ENCODE measurements around the gene FGGY. TPM values are rescaled to one million over a fixed set of nuclear protein-coding genes. Genes with fewer than 3 reads are reported as not detected.
"Not testable (repeated sequence)": the region's sequence is repeated elsewhere in the genome, so short reads cannot be mapped to it uniquely, and the experiment has no call there.

FGGY gene
- total RNA-seq, 1 donor from 2014 or later = 32.5 TPM

DNA sequence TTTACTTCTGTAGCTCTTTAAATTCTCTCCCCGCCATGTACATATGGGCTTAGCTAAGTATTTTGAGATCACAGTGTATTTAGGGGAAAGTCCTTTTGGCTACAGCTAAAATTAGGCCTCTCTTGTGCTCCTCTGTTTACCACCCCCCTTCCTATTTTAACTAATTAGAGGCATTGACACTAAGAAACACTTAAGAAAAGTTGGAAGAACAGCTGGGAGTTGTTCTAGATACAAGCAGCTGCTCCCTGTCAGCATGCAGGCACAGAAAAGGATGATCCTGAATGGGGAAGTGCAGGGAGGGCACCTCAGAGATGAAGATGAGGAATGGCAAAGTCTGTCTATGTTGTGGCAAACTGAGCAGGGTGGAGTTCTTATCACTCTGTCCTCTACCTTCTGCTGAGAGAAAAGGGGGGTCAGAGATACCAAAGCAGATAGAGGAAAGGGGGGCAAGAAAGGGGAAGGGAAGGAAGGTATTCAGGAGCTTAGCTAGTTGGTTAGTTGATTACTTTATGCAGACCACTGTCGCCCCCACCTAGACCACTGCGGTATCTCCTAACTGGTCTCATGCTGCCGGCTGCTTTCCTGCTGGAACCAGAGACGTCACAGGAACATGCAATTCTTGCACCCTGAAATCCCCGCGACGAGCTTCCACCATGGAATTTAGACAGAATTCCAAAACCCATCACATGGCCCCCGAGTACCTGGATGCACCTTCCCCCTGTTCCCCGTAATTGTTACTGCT, 435.5 kb downstream of the FGGY start:
- TF ChIP-seq EZH2 (IDR thresholded peaks at IDR 0.05) (no peak), EZH2phosphoT487 (IDR thresholded peaks at IDR 0.05) (no peak)
- TF ChIP-seq, protein P1, sequence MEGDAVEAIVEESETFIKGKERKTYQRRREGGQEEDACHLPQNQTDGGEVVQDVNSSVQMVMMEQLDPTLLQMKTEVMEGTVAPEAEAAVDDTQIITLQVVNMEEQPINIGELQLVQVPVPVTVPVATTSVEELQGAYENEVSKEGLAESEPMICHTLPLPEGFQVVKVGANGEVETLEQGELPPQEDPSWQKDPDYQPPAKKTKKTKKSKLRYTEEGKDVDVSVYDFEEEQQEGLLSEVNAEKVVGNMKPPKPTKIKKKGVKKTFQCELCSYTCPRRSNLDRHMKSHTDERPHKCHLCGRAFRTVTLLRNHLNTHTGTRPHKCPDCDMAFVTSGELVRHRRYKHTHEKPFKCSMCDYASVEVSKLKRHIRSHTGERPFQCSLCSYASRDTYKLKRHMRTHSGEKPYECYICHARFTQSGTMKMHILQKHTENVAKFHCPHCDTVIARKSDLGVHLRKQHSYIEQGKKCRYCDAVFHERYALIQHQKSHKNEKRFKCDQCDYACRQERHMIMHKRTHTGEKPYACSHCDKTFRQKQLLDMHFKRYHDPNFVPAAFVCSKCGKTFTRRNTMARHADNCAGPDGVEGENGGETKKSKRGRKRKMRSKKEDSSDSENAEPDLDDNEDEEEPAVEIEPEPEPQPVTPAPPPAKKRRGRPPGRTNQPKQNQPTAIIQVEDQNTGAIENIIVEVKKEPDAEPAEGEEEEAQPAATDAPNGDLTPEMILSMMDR (IDR thresholded peaks at IDR 0.05) = no peak
- H3K4me1 Mint-ChIP-seq = peaks cover 12% of the 10 kb centered on the region
- no peak overlapping the region for H3K27ac Mint-ChIP-seq
- H3K27me3 ChIP-seq = no peaks in the 10 kb centered on the region
- H3K4me3 Mint-ChIP-seq = no peak overlapping the region
- no peak overlapping the region for H3K4me2 ChIP-seq
- no peak for DNase-seq (ENCODE audit: low spot score)
- no peak overlapping the region for H3K4me3 ChIP-seq
- no peaks in the 10 kb centered on the region for H3K9me3 ChIP-seq (ENCODE audit: low read depth)
- H3K36me3 ChIP-seq = no peaks in the 10 kb centered on the region
- H3K27ac ChIP-seq = no peak overlapping the region
- no peaks in the 10 kb centered on the region for H3K79me2 ChIP-seq (ENCODE audit: low read depth)
- H3K9ac ChIP-seq = no peak overlapping the region
- H3K36me3 Mint-ChIP-seq = peaks cover 6% of the 10 kb centered on the region
- no peaks in the 10 kb centered on the region for H4K20me1 ChIP-seq (ENCODE audit: low read depth)
- peaks cover 3% of the 10 kb centered on the region for H3K27me3 Mint-ChIP-seq (ENCODE audit: insufficient read depth, low read depth)
- peaks cover 15% of the 10 kb centered on the region for H3K4me1 ChIP-seq
- H3K9me3 Mint-ChIP-seq = peaks cover 10% of the 10 kb centered on the region
- H2AFZ ChIP-seq (replicated peaks) = no peak overlapping the region
- no peaks in the 10 kb centered on the region for H3F3A ChIP-seq (ENCODE audit: low read depth)

DNA sequence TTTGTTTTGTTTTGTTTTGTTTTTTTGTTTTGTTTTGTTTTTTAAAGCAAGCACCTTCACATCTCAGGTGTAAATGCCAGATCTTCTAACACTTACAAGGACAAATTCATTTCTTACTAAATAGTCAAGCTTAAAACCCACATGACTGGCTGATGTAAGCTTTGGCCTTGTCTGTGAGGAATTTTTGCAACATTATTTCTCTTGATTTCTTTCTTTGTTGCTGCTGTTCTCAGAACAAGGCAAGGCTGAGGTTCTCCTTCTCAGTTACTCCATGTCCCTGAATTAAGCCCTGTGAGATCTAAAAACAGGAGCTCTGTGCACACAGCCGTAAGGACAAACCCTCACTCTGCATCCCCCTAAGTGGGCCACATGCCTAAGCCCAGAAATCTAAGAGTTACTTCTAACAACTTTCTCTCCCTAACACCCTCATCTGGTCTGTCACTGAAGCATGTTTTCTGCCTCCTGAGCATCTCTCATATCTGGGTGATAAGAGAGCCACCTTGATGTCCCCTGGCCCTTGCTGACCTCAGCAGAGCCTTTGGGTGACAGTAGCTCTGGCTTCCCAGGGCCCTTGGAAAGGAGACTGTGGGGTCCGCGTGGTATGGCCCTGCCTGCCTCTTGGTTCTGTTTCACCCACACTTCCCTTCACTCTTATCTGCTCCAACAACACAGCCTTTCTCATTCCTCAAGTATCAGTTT, 436.7 kb downstream of the FGGY start:
- Mint-ChIP-seq H3K4me1 (peaks cover 12% of the 10 kb centered on the region), H3K36me3 (peaks cover 6% of the 10 kb centered on the region), H3K27ac (peak overlapping the region; percentile 72), H3K9me3 (peaks cover 13% of the 10 kb centered on the region), H3K27me3 (ENCODE audit: insufficient read depth, low read depth) (peaks cover 3% of the 10 kb centered on the region), H3K4me3 (no peak overlapping the region)
- H3K4me1 ChIP-seq = peaks cover 15% of the 10 kb centered on the region
- H3K4me3 ChIP-seq = no peak overlapping the region
- H3K79me2 ChIP-seq (ENCODE audit: low read depth) = no peaks in the 10 kb centered on the region
- H3K9ac ChIP-seq = no peak overlapping the region
- H3K27me3 ChIP-seq = no peaks in the 10 kb centered on the region
- H4K20me1 ChIP-seq (ENCODE audit: low read depth) = no peaks in the 10 kb centered on the region
- H3K27ac ChIP-seq = no peak overlapping the region
- no peaks in the 10 kb centered on the region for H3F3A ChIP-seq (ENCODE audit: low read depth)
- no peak overlapping the region for H2AFZ ChIP-seq (replicated peaks)
- H3K9me3 ChIP-seq (ENCODE audit: low read depth) = no peaks in the 10 kb centered on the region
- TF ChIP-seq EZH2 (IDR thresholded peaks at IDR 0.05) (no peak), EZH2phosphoT487 (IDR thresholded peaks at IDR 0.05) (no peak)
- TF ChIP-seq, protein P1 (IDR thresholded peaks at IDR 0.05) = no peak
- no peak for DNase-seq (ENCODE audit: low spot score)
- no peak overlapping the region for H3K4me2 ChIP-seq
- H3K36me3 ChIP-seq = no peaks in the 10 kb centered on the region

DNA sequence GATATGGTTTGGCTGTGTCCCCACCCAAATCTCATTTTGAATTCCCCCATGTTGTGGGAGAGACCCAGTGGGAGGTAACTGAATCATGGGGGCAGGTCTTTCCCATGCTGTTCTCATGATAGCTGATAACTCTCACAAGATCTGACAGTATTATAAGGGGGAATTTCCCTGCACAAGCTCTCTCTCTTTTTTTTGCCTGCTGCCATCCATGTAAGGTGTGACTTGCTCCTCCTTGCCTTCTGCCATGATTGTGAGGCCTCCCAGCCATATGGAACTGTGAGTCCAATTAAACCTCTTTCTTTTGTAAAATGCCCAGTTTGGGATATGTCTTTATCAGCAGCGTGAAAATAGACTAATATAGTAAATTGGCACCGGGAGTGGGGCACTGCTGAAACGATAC, 439.0 kb downstream of the FGGY start:
- not testable (repeated sequence) for H3K4me3 Mint-ChIP-seq; H3F3A ChIP-seq (ENCODE audit: low read depth); H3K27ac ChIP-seq; H3K9ac ChIP-seq; H3K4me1 Mint-ChIP-seq; DNase-seq (ENCODE audit: low spot score); H3K4me2 ChIP-seq; H3K27ac Mint-ChIP-seq; H3K36me3 Mint-ChIP-seq; H4K20me1 ChIP-seq (ENCODE audit: low read depth); H3K27me3 ChIP-seq; H3K9me3 ChIP-seq (ENCODE audit: low read depth); H2AFZ ChIP-seq (replicated peaks); H3K36me3 ChIP-seq; H3K4me3 ChIP-seq; H3K79me2 ChIP-seq (ENCODE audit: low read depth); H3K27me3 Mint-ChIP-seq (ENCODE audit: insufficient read depth, low read depth)
- H3K9me3 Mint-ChIP-seq = peaks cover 13% of the 10 kb centered on the region
- peaks cover 15% of the 10 kb centered on the region for H3K4me1 ChIP-seq

DNA sequence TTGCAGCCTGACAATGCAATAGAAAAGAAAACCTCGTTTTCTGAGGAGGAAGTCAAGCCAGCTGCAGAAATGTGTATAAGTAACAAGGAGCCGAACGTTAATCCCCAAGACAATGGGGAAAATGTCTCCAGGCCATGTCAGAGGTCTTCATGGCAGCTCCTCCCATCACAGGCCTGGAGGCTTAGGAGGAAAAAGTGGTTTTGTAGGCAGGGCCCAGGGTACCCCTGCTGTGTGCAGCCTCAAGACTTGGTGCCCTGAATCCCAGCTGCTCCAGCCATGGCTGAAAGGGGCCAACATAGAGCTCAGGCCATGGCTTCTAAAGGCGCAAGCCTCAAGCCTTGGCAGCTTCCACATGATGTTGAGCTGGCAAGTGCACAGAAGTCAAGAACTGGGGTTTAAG, 439.9 kb downstream of the FGGY start:
- Mint-ChIP-seq H3K4me1 (no peaks in the 10 kb centered on the region), H3K36me3 (peaks cover 6% of the 10 kb centered on the region), H3K27me3 (ENCODE audit: insufficient read depth, low read depth) (peaks cover 3% of the 10 kb centered on the region), H3K9me3 (peaks cover 13% of the 10 kb centered on the region), H3K27ac (no peak overlapping the region), H3K4me3 (no peak overlapping the region)
- Histone ChIP-seq H3K4me2 (no peak overlapping the region), H3K9ac (no peak overlapping the region), H3K36me3 (no peaks in the 10 kb centered on the region), H3K9me3 (ENCODE audit: low read depth) (no peaks in the 10 kb centered on the region), H3K79me2 (ENCODE audit: low read depth) (no peaks in the 10 kb centered on the region), H2AFZ (replicated peaks) (no peak overlapping the region), H3K4me3 (no peak overlapping the region), H3F3A (ENCODE audit: low read depth) (no peaks in the 10 kb centered on the region), H3K27me3 (no peaks in the 10 kb centered on the region), H3K27ac (no peak overlapping the region), H3K4me1 (peaks cover 7% of the 10 kb centered on the region), H4K20me1 (ENCODE audit: low read depth) (no peaks in the 10 kb centered on the region)
- no peak for DNase-seq (ENCODE audit: low spot score)
- TF ChIP-seq, protein P1 (IDR thresholded peaks at IDR 0.05) = no peak
- TF ChIP-seq EZH2 (IDR thresholded peaks at IDR 0.05) (no peak), EZH2phosphoT487 (IDR thresholded peaks at IDR 0.05) (no peak)

All from neural progenitor cell (in vitro differentiated cells).